ENCODE results near the gene SANBR.

Gene SANBR

DNA sequence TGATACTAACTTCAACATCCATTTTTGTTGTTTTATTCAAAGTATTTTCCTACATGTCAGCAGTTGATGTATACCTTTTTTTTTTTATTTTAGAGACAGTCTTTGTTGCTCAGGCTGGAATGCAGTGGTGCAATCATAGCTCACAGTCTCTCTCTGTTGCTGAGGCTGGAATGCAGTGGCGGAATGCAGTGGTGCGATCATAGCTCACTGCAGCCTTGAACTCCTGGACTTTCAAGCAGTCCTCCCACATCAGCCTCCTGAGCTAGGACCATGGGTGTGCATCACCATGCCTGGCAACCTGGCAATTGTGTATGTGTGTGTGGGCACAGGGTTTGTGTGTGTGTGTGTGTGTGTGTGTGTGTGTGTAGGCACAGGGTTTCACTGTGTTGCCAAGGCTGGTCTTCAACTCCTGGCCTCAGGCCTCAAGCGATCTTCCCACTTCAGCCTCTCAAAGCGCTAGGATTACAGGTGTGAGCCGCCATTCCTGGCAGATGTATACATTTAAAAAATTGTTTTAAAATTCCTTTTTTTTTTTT, 24.8 kb downstream of the SANBR start:
- TF ChIP-seq, protein P1, sequence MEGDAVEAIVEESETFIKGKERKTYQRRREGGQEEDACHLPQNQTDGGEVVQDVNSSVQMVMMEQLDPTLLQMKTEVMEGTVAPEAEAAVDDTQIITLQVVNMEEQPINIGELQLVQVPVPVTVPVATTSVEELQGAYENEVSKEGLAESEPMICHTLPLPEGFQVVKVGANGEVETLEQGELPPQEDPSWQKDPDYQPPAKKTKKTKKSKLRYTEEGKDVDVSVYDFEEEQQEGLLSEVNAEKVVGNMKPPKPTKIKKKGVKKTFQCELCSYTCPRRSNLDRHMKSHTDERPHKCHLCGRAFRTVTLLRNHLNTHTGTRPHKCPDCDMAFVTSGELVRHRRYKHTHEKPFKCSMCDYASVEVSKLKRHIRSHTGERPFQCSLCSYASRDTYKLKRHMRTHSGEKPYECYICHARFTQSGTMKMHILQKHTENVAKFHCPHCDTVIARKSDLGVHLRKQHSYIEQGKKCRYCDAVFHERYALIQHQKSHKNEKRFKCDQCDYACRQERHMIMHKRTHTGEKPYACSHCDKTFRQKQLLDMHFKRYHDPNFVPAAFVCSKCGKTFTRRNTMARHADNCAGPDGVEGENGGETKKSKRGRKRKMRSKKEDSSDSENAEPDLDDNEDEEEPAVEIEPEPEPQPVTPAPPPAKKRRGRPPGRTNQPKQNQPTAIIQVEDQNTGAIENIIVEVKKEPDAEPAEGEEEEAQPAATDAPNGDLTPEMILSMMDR (IDR thresholded peaks at IDR 0.05; ENCODE audit: low read depth, low read length), result no peak
- no peak for DNase-seq (ENCODE audit: extremely low read depth, low read depth)

DNA sequence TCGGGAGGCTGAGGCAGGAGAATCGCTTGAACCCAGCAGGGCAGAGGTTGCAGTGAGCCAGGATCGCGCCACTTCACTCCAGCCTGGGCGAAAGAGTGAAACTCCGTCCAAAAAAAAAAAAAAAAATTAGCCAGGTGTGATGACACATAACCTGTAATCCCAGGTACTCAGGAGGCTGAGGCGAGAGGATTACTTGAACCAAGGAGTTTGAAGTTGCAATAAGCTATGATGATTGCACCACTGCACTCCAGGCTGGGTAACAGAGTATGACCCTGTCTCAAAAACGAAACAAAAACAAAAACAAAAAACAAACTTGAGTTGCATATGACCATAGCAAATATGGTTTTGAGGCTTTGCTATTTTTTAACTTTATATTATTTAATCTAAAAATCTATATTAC, 25.8 kb downstream of the SANBR start:
- DNase-seq (ENCODE audit: extremely low read depth, low read depth), result no peak
- TF ChIP-seq, protein P1 (IDR thresholded peaks at IDR 0.05; ENCODE audit: low read depth, low read length), result no peak

DNA sequence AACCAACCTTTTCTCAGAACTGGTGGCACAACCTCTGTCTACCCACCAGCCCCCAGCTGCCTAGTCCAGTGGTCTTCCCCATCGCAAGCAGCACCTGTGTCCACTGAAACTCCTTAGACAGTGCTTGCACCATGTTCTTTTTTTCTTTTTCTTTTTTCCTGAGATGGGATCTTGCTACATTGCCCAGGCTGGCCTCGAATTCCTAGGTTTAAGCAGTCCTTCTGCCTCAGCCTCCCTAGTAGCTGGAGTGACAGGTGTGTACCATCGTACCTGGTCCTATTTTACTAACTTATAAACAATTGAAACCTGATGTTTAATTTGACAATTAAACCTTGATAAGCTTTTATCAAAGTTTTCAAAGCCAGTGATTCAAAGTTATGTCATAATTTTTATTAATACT, 30.8 kb downstream of the SANBR start:
- TF ChIP-seq, protein P1 (IDR thresholded peaks at IDR 0.05; ENCODE audit: low read depth, low read length), result no peak
- DNase-seq (ENCODE audit: extremely low read depth, low read depth), result no peak

DNA sequence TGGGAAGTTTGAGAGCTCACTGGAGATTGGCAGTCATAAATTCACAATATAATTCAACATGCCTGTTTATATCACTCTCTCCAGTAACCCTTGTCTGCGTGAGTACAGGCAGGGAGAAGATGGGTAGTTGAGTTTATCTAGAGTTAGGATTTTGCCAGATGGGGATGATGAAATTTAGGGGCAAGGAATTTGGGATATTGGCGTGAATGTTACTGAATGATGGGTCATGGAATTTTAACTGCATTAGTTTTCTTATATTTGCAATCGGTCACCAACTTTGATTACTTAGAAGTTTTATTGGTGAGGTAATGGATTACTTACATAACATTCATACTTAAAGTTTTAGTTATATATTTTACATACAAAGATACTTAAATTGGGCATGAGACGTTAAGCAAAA, 35.1 kb downstream of the SANBR start:
- no peak for DNase-seq (ENCODE audit: extremely low read depth, low read depth)
- TF ChIP-seq, protein P1 (IDR thresholded peaks at IDR 0.05; ENCODE audit: low read depth, low read length), result no peak

DNA sequence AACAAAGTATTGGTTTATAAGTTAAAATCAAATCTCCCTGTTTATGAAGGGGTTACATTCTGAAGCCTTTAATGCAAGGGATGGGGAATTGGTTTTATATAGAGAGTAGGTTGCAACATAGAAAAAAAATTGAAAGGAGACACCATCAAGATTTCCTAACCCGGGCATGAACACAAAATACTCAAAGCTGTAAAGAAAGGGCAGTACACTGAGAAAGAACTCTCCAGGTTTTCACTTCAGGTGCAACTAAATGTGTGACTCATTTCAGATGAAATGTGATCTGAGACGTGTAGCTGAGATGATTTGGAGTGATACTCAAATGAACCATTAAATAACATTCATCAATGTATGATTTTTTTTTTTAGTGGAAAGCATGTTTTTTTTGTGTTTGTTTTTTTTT, 43.6 kb downstream of the SANBR start:
- TF ChIP-seq, protein P1 (IDR thresholded peaks at IDR 0.05; ENCODE audit: low read depth, low read length), result no peak
- DNase-seq (ENCODE audit: extremely low read depth, low read depth), result no peak

DNA sequence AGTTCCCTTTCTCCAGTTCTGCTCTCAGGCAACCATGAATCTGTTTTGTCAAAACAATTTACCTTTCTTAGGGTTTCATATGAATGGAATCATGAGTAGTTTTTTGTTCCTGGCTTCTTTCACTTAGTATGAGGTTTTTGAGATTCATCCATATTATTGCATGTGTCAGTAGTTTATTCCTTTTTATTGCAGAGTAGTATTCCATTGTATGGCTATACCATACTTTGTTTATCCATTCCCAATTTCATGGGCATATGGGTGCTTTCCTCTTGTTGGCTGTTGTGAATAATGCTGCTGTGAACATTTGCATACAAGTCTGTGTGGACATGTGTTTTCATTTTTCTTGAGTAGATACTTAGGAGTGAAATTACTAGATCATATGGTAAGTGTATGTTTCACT, 46.0 kb downstream of the SANBR start:
- TF ChIP-seq, protein P1 (IDR thresholded peaks at IDR 0.05; ENCODE audit: low read depth, low read length), result no peak
- DNase-seq (ENCODE audit: extremely low read depth, low read depth), result no peak

DNA sequence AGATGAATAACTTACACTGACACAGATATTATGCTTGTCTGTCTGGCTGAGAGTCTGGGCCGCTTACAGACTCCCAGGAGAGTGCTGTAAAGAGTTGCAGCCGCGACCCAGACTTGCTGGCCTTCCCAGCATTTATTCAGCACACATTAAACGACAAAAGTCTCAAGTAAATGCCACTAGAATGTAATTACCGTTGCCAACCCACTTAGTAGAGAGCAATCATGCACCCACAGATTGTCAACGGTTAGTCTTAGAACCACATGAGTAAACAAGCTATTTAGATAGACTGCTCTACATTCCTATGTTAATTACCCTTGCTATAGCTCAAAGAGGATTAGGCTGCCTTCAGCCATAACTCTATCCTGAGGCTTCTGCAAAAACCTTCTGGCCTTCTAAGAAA, 48.5 kb downstream of the SANBR start:
- TF ChIP-seq, protein P1 (IDR thresholded peaks at IDR 0.05; ENCODE audit: low read depth, low read length), result no peak
- no peak for DNase-seq (ENCODE audit: extremely low read depth, low read depth)

All from AG09319 (cell line).